Measurements from ENCODE around the gene FGF14. TPM values are rescaled to one million over a fixed set of nuclear protein-coding genes. Genes with fewer than 3 reads are reported as not detected.

FGF14 gene
- total RNA-seq, 3 donors from 2014 or later (not counting 1 experiment from before 2014, with no cell fraction given), result not detected

DNA sequence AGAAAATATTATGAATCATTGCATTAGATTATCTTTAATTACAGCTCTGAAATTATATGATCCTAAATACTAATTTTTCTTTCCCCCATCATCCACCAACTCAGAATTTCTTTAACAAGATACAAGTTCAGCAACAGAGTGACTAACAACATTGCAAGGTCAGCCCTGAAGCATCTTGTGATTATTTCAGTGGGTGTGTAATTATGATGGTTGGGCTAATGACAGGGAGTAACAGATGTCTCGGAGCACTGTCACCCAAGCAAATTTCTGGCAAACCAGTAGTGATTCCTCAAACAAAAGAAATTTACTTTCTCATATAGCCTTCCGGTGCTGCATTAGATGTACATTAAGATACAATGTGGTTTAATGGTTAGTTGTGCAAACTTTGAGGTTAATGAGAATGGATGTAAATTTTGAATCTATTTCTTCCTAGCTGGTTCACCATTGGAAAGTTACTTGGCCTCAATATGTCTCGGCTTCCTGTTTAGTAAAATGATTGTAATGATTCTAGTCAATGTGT is 710.4 kb downstream of the FGF14 start:
- Mint-ChIP-seq H3K4me3 (no peak overlapping the region), H3K9me3 (no peaks in the 10 kb centered on the region), H3K27me3 (ENCODE audit: low read depth in 2 of 2) (peaks cover 0 to 2% of the 10 kb centered on the region in 2 donors), H3K4me1 (no peaks in the 10 kb centered on the region), H3K36me3 (no peaks in the 10 kb centered on the region), H3K27ac (no peak overlapping the region)
- Histone ChIP-seq H3K36me3 (ENCODE audit: control insufficient read depth, insufficient read depth, low read length) (no peaks in the 10 kb centered on the region), H3K27ac (ENCODE audit: low read length) (no peak overlapping the region), H3K9me3 (ENCODE audit: control insufficient read depth, insufficient read depth, low read length) (no peaks in the 10 kb centered on the region), H3K4me3 (ENCODE audit: low read length) (no peak overlapping the region), H3K27me3 (ENCODE audit: control insufficient read depth, insufficient read depth, low read length) (no peaks in the 10 kb centered on the region), H3K4me1 (ENCODE audit: control insufficient read depth, insufficient read depth, low read length) (no peaks in the 10 kb centered on the region)
- DNase-seq, result no peak
- intact Hi-C loops (cut with micrococcal nuclease), result no loop called here
- no peak for ATAC-seq
- 78% methylated on average over 2 of the region's 3 CpGs for WGBS (ENCODE audit: insufficient coverage)
- TF ChIP-seq CTCF (IDR thresholded peaks at IDR 0.05), result no peak

DNA sequence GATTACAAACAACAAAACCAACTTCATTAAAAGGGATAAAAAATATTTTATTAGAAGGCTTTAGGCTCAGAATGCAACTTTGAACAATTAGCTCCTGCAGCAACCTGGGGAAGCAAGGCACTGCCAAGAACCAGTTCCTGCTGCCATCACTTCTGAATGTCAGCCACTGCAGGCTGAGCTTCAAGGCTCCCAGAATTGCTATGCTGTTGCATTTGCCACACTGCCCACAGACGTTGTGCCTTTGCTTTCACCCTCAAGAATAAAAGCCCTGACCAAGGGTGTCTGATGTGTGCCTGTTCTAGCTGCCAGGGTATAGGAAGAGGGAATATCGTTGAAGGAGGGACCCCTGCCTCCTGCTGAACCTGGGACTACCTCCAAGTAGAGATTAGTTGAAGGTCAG is 711.0 kb downstream of the FGF14 start:
- H3K27me3 ChIP-seq (ENCODE audit: control insufficient read depth, insufficient read depth, low read length), result no peaks in the 10 kb centered on the region
- ATAC-seq (no peak), DNase-seq (no peak)
- H3K4me3 ChIP-seq (ENCODE audit: low read length), result no peak overlapping the region
- no peaks in the 10 kb centered on the region for H3K4me1 Mint-ChIP-seq
- no peak overlapping the region for H3K27ac Mint-ChIP-seq
- no peak overlapping the region for H3K27ac ChIP-seq (ENCODE audit: low read length)
- intact Hi-C loops (cut with micrococcal nuclease), result no loop called here
- no peaks in the 10 kb centered on the region for H3K36me3 ChIP-seq (ENCODE audit: control insufficient read depth, insufficient read depth, low read length)
- peaks cover 0 to 2% of the 10 kb centered on the region in 2 donors for H3K27me3 Mint-ChIP-seq (ENCODE audit: low read depth in 2 of 2)
- H3K4me3 Mint-ChIP-seq, result no peak overlapping the region
- no peaks in the 10 kb centered on the region for H3K9me3 Mint-ChIP-seq
- H3K36me3 Mint-ChIP-seq, result no peaks in the 10 kb centered on the region
- no peaks in the 10 kb centered on the region for H3K9me3 ChIP-seq (ENCODE audit: control insufficient read depth, insufficient read depth, low read length)
- WGBS (ENCODE audit: insufficient coverage), result 53% methylated on average over 2 of the region's 2 CpGs
- no peak for TF ChIP-seq CTCF (IDR thresholded peaks at IDR 0.05)
- H3K4me1 ChIP-seq (ENCODE audit: control insufficient read depth, insufficient read depth, low read length), result no peaks in the 10 kb centered on the region

GRCh38 chr13:101686003-101686402 is 715.8 kb downstream of the FGF14 start:
- Mint-ChIP-seq H3K4me3 (no peak overlapping the region), H3K27me3 (ENCODE audit: low read depth in 2 of 2) (peaks cover 0 to 2% of the 10 kb centered on the region in 2 donors), H3K27ac (no peak overlapping the region), H3K36me3 (no peaks in the 10 kb centered on the region), H3K9me3 (peaks cover 0 to 3% of the 10 kb centered on the region in 2 donors), H3K4me1 (no peaks in the 10 kb centered on the region)
- Histone ChIP-seq H3K9me3 (ENCODE audit: control insufficient read depth, insufficient read depth, low read length) (no peaks in the 10 kb centered on the region), H3K27ac (ENCODE audit: low read length) (no peak overlapping the region), H3K4me3 (ENCODE audit: low read length) (no peak overlapping the region), H3K36me3 (ENCODE audit: control insufficient read depth, insufficient read depth, low read length) (no peaks in the 10 kb centered on the region), H3K27me3 (ENCODE audit: control insufficient read depth, insufficient read depth, low read length) (no peaks in the 10 kb centered on the region), H3K4me1 (ENCODE audit: control insufficient read depth, insufficient read depth, low read length) (no peaks in the 10 kb centered on the region)
- intact Hi-C loops (cut with micrococcal nuclease), result no loop called here
- 82% methylated on average over 2 of the region's 2 CpGs for WGBS (ENCODE audit: insufficient coverage)
- no peak for ATAC-seq
- TF ChIP-seq CTCF (IDR thresholded peaks at IDR 0.05), result no peak
- no peak for DNase-seq

GRCh38 chr13:101681834-101682233 is 720.0 kb downstream of the FGF14 start:
- TF ChIP-seq CTCF (IDR thresholded peaks at IDR 0.05), result no peak
- no peaks in the 10 kb centered on the region for H3K36me3 Mint-ChIP-seq
- ATAC-seq (no peak), DNase-seq (no peak)
- intact Hi-C loops (cut with micrococcal nuclease), result no loop called here
- H3K27ac ChIP-seq (ENCODE audit: low read length), result no peak overlapping the region
- H3K9me3 Mint-ChIP-seq, result peaks cover 0 to 3% of the 10 kb centered on the region in 2 donors
- no peaks in the 10 kb centered on the region for H3K9me3 ChIP-seq (ENCODE audit: control insufficient read depth, insufficient read depth, low read length)
- H3K27ac Mint-ChIP-seq, result no peak overlapping the region
- H3K27me3 ChIP-seq (ENCODE audit: control insufficient read depth, insufficient read depth, low read length), result no peaks in the 10 kb centered on the region
- H3K4me3 Mint-ChIP-seq, result no peak overlapping the region
- H3K36me3 ChIP-seq (ENCODE audit: control insufficient read depth, insufficient read depth, low read length), result no peaks in the 10 kb centered on the region
- no peak overlapping the region for H3K4me3 ChIP-seq (ENCODE audit: low read length)
- H3K4me1 ChIP-seq (ENCODE audit: control insufficient read depth, insufficient read depth, low read length), result no peaks in the 10 kb centered on the region
- peaks cover 0 to 2% of the 10 kb centered on the region in 2 donors for H3K27me3 Mint-ChIP-seq (ENCODE audit: low read depth in 2 of 2)
- H3K4me1 Mint-ChIP-seq, result no peaks in the 10 kb centered on the region

All from natural killer cell (primary cell).